GM19023 (cell line): Measurements from ENCODE around the gene TRNAU1AP.
A peak's percentile ranks its signal among the peaks of the same experiment; 100 is the strongest.
"Not testable (repeated sequence)": the region's sequence is repeated elsewhere in the genome, so short reads cannot be mapped to it uniquely, and the experiment has no call there.

Source experiments
- ATAC-seq: cut with Tn5 transposase; IDR thresholded peaks from one replicate; pipeline ENCODE4 v1.9.1; 2021; ENCODE audit warnings: mild to moderate bottlenecking, moderate library complexity; ENCODE audit not compliant: unreplicated experiment

TRNAU1AP gene

GRCh38 chr1:28577052-28577678 is 24.3 kb downstream of the TRNAU1AP start:
- ATAC-seq = no peak

- ATAC-seq = no peak
Measured at GRCh38 chr1:28577738-28578536, 25.1 kb downstream of the TRNAU1AP start.

GRCh38 chr1:28578696-28579218 is 25.9 kb downstream of the TRNAU1AP start:
- ATAC-seq = no peak

GRCh38 chr1:28579401-28579800 is 26.5 kb downstream of the TRNAU1AP start:
- no peak for ATAC-seq

GRCh38 chr1:28580722-28581530 is 28.0 kb downstream of the TRNAU1AP start:
- ATAC-seq = peak; percentile 30

GRCh38 chr1:28581531-28582247 is 28.8 kb downstream of the TRNAU1AP start:
- peak; percentile 91 for ATAC-seq

- ATAC-seq = no peak
Measured at GRCh38 chr1:28582248-28582615, 29.3 kb downstream of the TRNAU1AP start.

- not testable (repeated sequence) for ATAC-seq
Measured at GRCh38 chr1:28586585-28587391, 33.9 kb downstream of the TRNAU1AP start.

GRCh38 chr1:28591708-28592320 is 38.9 kb downstream of the TRNAU1AP start, which contains the start of gene RAB42:
Gene RAB42 (plus strand): TSS chr1:28592265. CDS start chr1:28592512, 247 bp downstream.
- ATAC-seq = peak; percentile 54

- peak; percentile 74 for ATAC-seq
Measured at GRCh38 chr1:28592321-28593071, 39.6 kb downstream of the TRNAU1AP start.

- not testable (repeated sequence) for ATAC-seq
Measured at GRCh38 chr1:28593988-28594356, 41.1 kb downstream of the TRNAU1AP start.

GRCh38 chr1:28594686-28595411 is 42.0 kb downstream of the TRNAU1AP start:
- ATAC-seq = not testable (repeated sequence)

GRCh38 chr1:28595412-28596191 is 42.7 kb downstream of the TRNAU1AP start:
- ATAC-seq = no peak

GRCh38 chr1:28596276-28596675 is 43.4 kb downstream of the TRNAU1AP start:
- ATAC-seq = not testable (repeated sequence)

- no peak for ATAC-seq
Measured at GRCh38 chr1:28601696-28602095, 48.8 kb downstream of the TRNAU1AP start.

- no peak for ATAC-seq
Measured at GRCh38 chr1:28602536-28603439, 49.9 kb downstream of the TRNAU1AP start.
